ENCODE measurements around the gene SPATA7. TPM values are rescaled to one million over a fixed set of nuclear protein-coding genes. Genes with fewer than 3 reads are reported as not detected.

SPATA7 gene
- total RNA-seq, 2 experiments from 2014 or later: 1.2 to 1.3 TPM

DNA sequence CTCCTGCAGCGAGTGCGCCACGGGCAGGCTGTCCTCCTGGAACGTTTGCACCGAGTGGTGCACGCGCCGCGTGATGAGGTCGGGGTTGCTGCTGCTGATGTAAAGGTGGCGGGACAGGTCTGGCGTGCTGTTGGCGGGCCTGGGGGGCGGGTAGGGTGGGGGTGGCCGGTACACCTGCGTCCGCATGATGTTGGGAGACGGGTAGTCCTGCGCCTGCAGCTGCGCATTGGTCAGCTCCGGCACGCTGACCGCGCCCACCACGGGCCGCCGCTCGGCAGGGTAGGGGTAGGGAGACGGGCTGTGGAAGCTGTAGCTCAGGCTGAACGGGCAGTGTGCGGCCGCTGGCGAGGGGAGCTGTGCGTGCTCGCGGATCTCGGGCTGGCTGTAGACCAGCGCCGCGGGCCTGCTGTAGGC lies 94.1 kb downstream of the SPATA7 start:
- peaks cover 0 to 6% of the 10 kb centered on the region in 2 experiments for H3K9me3 ChIP-seq (ENCODE audit: control insufficient read depth in 1 of 2, insufficient read depth in 1 of 2, low read length in 2 of 2)
- POLR2A ChIA-PET: no interaction called here
- Mint-ChIP-seq H3K4me3 (no peak overlapping the region), H3K27me3 (peaks cover 33% of the 10 kb centered on the region), H3K4me1 (ENCODE audit: low read depth) (no peaks in the 10 kb centered on the region), H3K9me3 (no peaks in the 10 kb centered on the region), H3K36me3 (ENCODE audit: low read depth) (no peaks in the 10 kb centered on the region), H3K27ac (no peak overlapping the region)
- no peak overlapping the region for H3K4me3 ChIP-seq (ENCODE audit: low read length)
- DNase-seq (no peak), ATAC-seq (ENCODE audit: poor library complexity) (no peak)
- H3K36me3 ChIP-seq (ENCODE audit: insufficient read depth, low read length): no peaks in the 10 kb centered on the region
- H3K27ac ChIP-seq (ENCODE audit: low read depth in 1 of 2, low read length in 2 of 2): no peak overlapping the region
- H3K27me3 ChIP-seq (ENCODE audit: control insufficient read depth in 1 of 2, insufficient read depth in 2 of 2, low read length in 2 of 2): peaks cover 0 to 4% of the 10 kb centered on the region in 2 experiments
- CTCF ChIA-PET: no interaction called here
- no peaks in the 10 kb centered on the region for H3K4me1 ChIP-seq (ENCODE audit: insufficient read depth, low read length)
- TF ChIP-seq, protein P1, sequence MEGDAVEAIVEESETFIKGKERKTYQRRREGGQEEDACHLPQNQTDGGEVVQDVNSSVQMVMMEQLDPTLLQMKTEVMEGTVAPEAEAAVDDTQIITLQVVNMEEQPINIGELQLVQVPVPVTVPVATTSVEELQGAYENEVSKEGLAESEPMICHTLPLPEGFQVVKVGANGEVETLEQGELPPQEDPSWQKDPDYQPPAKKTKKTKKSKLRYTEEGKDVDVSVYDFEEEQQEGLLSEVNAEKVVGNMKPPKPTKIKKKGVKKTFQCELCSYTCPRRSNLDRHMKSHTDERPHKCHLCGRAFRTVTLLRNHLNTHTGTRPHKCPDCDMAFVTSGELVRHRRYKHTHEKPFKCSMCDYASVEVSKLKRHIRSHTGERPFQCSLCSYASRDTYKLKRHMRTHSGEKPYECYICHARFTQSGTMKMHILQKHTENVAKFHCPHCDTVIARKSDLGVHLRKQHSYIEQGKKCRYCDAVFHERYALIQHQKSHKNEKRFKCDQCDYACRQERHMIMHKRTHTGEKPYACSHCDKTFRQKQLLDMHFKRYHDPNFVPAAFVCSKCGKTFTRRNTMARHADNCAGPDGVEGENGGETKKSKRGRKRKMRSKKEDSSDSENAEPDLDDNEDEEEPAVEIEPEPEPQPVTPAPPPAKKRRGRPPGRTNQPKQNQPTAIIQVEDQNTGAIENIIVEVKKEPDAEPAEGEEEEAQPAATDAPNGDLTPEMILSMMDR (IDR thresholded peaks at IDR 0.05): no peak
- intact Hi-C loops (cut with DNase I, micrococcal nuclease): no loop called here

DNA sequence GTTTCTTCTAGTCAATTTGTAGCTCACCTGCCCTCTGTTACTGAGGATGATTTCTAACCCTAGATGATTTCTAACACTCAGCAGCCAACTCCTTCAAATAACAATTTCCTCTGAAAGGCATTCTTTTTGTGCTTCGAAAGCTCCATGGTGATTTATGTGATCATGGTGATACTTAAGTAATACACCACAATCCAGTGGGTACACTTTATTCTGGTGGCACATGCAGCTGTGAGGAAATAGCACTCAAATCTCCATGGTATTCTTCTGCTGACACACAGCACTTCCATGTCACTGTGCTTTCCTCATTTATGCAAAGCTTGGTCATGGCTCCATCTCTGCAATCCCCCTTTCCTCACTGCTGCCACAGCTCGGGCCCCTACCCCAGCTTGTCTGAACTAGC lies 95.6 kb downstream of the SPATA7 start:
- no peak overlapping the region for H3K4me3 Mint-ChIP-seq
- POLR2A ChIA-PET: no interaction called here

DNA sequence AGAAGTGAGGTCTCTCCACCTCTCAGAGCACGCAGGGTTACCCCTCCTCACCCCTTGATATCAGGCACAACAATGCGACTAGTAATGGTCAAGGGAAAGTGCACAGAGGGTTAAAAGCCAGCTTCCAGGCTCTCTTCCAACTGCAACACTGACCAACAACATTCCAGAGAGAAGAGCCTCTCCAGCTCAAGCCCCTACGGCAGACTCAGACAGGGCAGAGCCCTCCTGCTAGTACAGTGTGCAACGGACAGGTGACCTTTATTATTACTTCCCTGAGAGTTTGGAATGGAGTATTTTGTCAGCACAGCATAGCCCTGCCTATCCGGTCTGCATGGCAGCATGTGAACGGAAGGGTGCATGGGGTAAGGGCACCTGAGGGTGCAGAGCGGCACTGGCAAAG lies 96.3 kb downstream of the SPATA7 start:
- Histone ChIP-seq H3K4me3 (ENCODE audit: low read length) (no peak overlapping the region), H3K4me1 (ENCODE audit: insufficient read depth, low read length) (no peaks in the 10 kb centered on the region), H3K36me3 (ENCODE audit: insufficient read depth, low read length) (no peaks in the 10 kb centered on the region), H3K9me3 (ENCODE audit: control insufficient read depth in 1 of 2, insufficient read depth in 1 of 2, low read length in 2 of 2) (peaks cover 0 to 6% of the 10 kb centered on the region in 2 experiments), H3K27me3 (ENCODE audit: control insufficient read depth in 1 of 2, insufficient read depth in 2 of 2, low read length in 2 of 2) (peaks cover 0 to 4% of the 10 kb centered on the region in 2 experiments), H3K27ac (ENCODE audit: low read depth in 1 of 2, low read length in 2 of 2) (no peak overlapping the region)
- intact Hi-C loops (cut with DNase I, micrococcal nuclease): no loop called here
- no peaks in the 10 kb centered on the region for H3K9me3 Mint-ChIP-seq
- no peak overlapping the region for H3K4me3 Mint-ChIP-seq
- DNase-seq: no peak
- ChIA-PET POLR2A (no interaction called here), CTCF (no interaction called here)
- H3K27me3 Mint-ChIP-seq: peaks cover 36% of the 10 kb centered on the region
- TF ChIP-seq, protein P1 (IDR thresholded peaks at IDR 0.05): no peak
- no peaks in the 10 kb centered on the region for H3K36me3 Mint-ChIP-seq (ENCODE audit: low read depth)
- ATAC-seq (ENCODE audit: poor library complexity): no peak
- no peak overlapping the region for H3K27ac Mint-ChIP-seq
- H3K4me1 Mint-ChIP-seq (ENCODE audit: low read depth): no peaks in the 10 kb centered on the region

More for the DNA sequence above, 95.6 kb downstream of the SPATA7 start:
- TF ChIP-seq, protein P1 (IDR thresholded peaks at IDR 0.05): no peak
- CTCF ChIA-PET: no interaction called here
- Mint-ChIP-seq H3K27me3 (peaks cover 36% of the 10 kb centered on the region), H3K27ac (no peak overlapping the region), H3K9me3 (no peaks in the 10 kb centered on the region), H3K36me3 (ENCODE audit: low read depth) (no peaks in the 10 kb centered on the region), H3K4me1 (ENCODE audit: low read depth) (no peaks in the 10 kb centered on the region)
- peaks cover 0 to 4% of the 10 kb centered on the region in 2 experiments for H3K27me3 ChIP-seq (ENCODE audit: control insufficient read depth in 1 of 2, insufficient read depth in 2 of 2, low read length in 2 of 2)
- intact Hi-C loops (cut with DNase I, micrococcal nuclease): no loop called here
- peaks cover 0 to 6% of the 10 kb centered on the region in 2 experiments for H3K9me3 ChIP-seq (ENCODE audit: control insufficient read depth in 1 of 2, insufficient read depth in 1 of 2, low read length in 2 of 2)
- ATAC-seq (ENCODE audit: poor library complexity) (no peak), DNase-seq (no peak)
- no peaks in the 10 kb centered on the region for H3K36me3 ChIP-seq (ENCODE audit: insufficient read depth, low read length)
- H3K4me1 ChIP-seq (ENCODE audit: insufficient read depth, low read length): no peaks in the 10 kb centered on the region
- no peak overlapping the region for H3K4me3 ChIP-seq (ENCODE audit: low read length)
- no peak overlapping the region for H3K27ac ChIP-seq (ENCODE audit: low read depth in 1 of 2, low read length in 2 of 2)

All from CD4-positive, alpha-beta T cell (primary cell).